Mononuclear cell (primary cell): ENCODE measurements around the gene RHOV. TPM values are rescaled to one million over a fixed set of nuclear protein-coding genes. Genes with fewer than 3 reads are reported as not detected.
"Not testable (repeated sequence)": the region's sequence is repeated elsewhere in the genome, so short reads cannot be mapped to it uniquely, and the experiment has no call there.

Source experiments
- H3K27me3 ChIP-seq: 2 replicates; pipeline ENCODE4 v1.6.0; 2011; ENCODE audit warnings: low read length, control low read depth; ENCODE audit not compliant: insufficient read depth
- H3K4me1 ChIP-seq: 2 replicates; pipeline ENCODE4 v1.5.1; 2011; ENCODE audit warnings: mild to moderate bottlenecking, low read length, control low read depth; ENCODE audit not compliant: insufficient read depth
- H3K4me3 ChIP-seq: 2 replicates; pipeline ENCODE4 v1.5.1; 2011; ENCODE audit warnings: mild to moderate bottlenecking, low read length, moderate library complexity
- H3K9me3 ChIP-seq: 2 replicates; pipeline ENCODE4 v1.5.1; 2011; ENCODE audit warnings: low read depth, mild to moderate bottlenecking, control low read depth, low read length
- total RNA-seq: library from RNA; depleted of rRNA; stranded (reverse); fragments of >200 nt; gene quantifications from one replicate; pipeline ENCODE4 v1.2.3, GENCODE V29; 2012

Gene RHOV
- total RNA-seq, 1 donor: not detected

GRCh38 chr15:40869686-40870085 is 4.3 kb downstream of the RHOV start:
- H3K4me3 ChIP-seq: no peak overlapping the region
- H3K9me3 ChIP-seq: no peaks in the 10 kb centered on the region
- H3K4me1 ChIP-seq: peaks cover 6% of the 10 kb centered on the region
- H3K27me3 ChIP-seq: peaks cover 9% of the 10 kb centered on the region

GRCh38 chr15:40867199-40867598 is 6.8 kb downstream of the RHOV start:
- H3K9me3 ChIP-seq: no peaks in the 10 kb centered on the region
- H3K27me3 ChIP-seq: no peaks in the 10 kb centered on the region
- no peaks in the 10 kb centered on the region for H3K4me1 ChIP-seq
- H3K4me3 ChIP-seq: no peak overlapping the region

GRCh38 chr15:40863660-40864270 is 10.3 kb downstream of the RHOV start:
- Histone ChIP-seq H3K9me3 (no peaks in the 10 kb centered on the region), H3K4me1 (peaks cover 11% of the 10 kb centered on the region), H3K27me3 (no peaks in the 10 kb centered on the region), H3K4me3 (no peak overlapping the region)

- peaks cover 26% of the 10 kb centered on the region for H3K4me1 ChIP-seq
- H3K27me3 ChIP-seq, H3K9me3 ChIP-seq, H3K4me3 ChIP-seq: not testable (repeated sequence)
Observed at GRCh38 chr15:40861147-40861546, 12.9 kb downstream of the RHOV start.

- Histone ChIP-seq H3K9me3 (no peaks in the 10 kb centered on the region), H3K4me3 (no peak overlapping the region), H3K4me1 (peaks cover 26% of the 10 kb centered on the region), H3K27me3 (no peaks in the 10 kb centered on the region)
Observed at GRCh38 chr15:40859206-40859851, 14.7 kb downstream of the RHOV start.

- H3K4me3 ChIP-seq: no peak overlapping the region
- peaks cover 26% of the 10 kb centered on the region for H3K4me1 ChIP-seq
- H3K9me3 ChIP-seq: no peaks in the 10 kb centered on the region
- no peaks in the 10 kb centered on the region for H3K27me3 ChIP-seq
Observed at GRCh38 chr15:40858706-40859105, 15.3 kb downstream of the RHOV start.

- Histone ChIP-seq H3K9me3 (no peaks in the 10 kb centered on the region), H3K4me1 (peaks cover 26% of the 10 kb centered on the region), H3K27me3 (no peaks in the 10 kb centered on the region), H3K4me3 (no peak overlapping the region)
Observed at GRCh38 chr15:40857601-40858341, 16.3 kb downstream of the RHOV start.

GRCh38 chr15:40856746-40857145 is 17.3 kb downstream of the RHOV start:
- Histone ChIP-seq H3K9me3 (no peaks in the 10 kb centered on the region), H3K4me1 (peaks cover 26% of the 10 kb centered on the region)

GRCh38 chr15:40855706-40856234 is 18.3 kb downstream of the RHOV start:
- H3K4me3 ChIP-seq: no peak overlapping the region
- H3K9me3 ChIP-seq: no peaks in the 10 kb centered on the region
- peaks cover 24% of the 10 kb centered on the region for H3K4me1 ChIP-seq
- H3K27me3 ChIP-seq: no peaks in the 10 kb centered on the region

More at GRCh38 chr15:40856746-40857145, 17.3 kb downstream of the RHOV start:
- H3K4me3 ChIP-seq: no peak overlapping the region
- no peaks in the 10 kb centered on the region for H3K27me3 ChIP-seq

GRCh38 chr15:40854161-40854560 is 19.9 kb downstream of the RHOV start:
- Histone ChIP-seq H3K4me1 (peaks cover 19% of the 10 kb centered on the region), H3K9me3 (no peaks in the 10 kb centered on the region), H3K27me3 (no peaks in the 10 kb centered on the region), H3K4me3 (no peak overlapping the region)

GRCh38 chr15:40853241-40853890 is 20.7 kb downstream of the RHOV start:
- Histone ChIP-seq H3K27me3 (no peaks in the 10 kb centered on the region), H3K4me1 (peaks cover 12% of the 10 kb centered on the region), H3K9me3 (no peaks in the 10 kb centered on the region), H3K4me3 (no peak overlapping the region)

- peaks cover 14% of the 10 kb centered on the region for H3K4me1 ChIP-seq
- H3K9me3 ChIP-seq: no peaks in the 10 kb centered on the region
- H3K4me3 ChIP-seq: no peak overlapping the region
- H3K27me3 ChIP-seq: no peaks in the 10 kb centered on the region
Observed at GRCh38 chr15:40852529-40852928, 21.5 kb downstream of the RHOV start.

GRCh38 chr15:40850576-40851112 is 23.4 kb downstream of the RHOV start:
- H3K27me3 ChIP-seq: no peaks in the 10 kb centered on the region
- no peaks in the 10 kb centered on the region for H3K9me3 ChIP-seq
- no peak overlapping the region for H3K4me3 ChIP-seq
- peaks cover 26% of the 10 kb centered on the region for H3K4me1 ChIP-seq

GRCh38 chr15:40847223-40847961 is 26.6 kb downstream of the RHOV start:
- no peaks in the 10 kb centered on the region for H3K9me3 ChIP-seq
- no peak overlapping the region for H3K4me3 ChIP-seq
- peaks cover 10% of the 10 kb centered on the region for H3K27me3 ChIP-seq
- peaks cover 43% of the 10 kb centered on the region for H3K4me1 ChIP-seq
